NCI-H345 (cell line): ENCODE data around the gene HES7.

ENCODE experiments used
- DNase-seq: peaks from one replicate; lab custom pipeline; 2025; lab: John Stamatoyannopoulos, UW

The HES7 gene

GRCh38 chr17:8072729-8073461 lies 51.0 kb downstream of the HES7 start:
- no peak for DNase-seq

- no peak for DNase-seq
Observed at GRCh38 chr17:8072341-8072728, 51.6 kb downstream of the HES7 start.

GRCh38 chr17:8071496-8071895 lies 52.4 kb downstream of the HES7 start:
- no peak for DNase-seq
